ACC112 (cell line): ENCODE measurements around the gene CNN1.
"Not testable (repeated sequence)": the region's sequence is repeated elsewhere in the genome, so short reads cannot be mapped to it uniquely, and the experiment has no call there.

Experiments
- H2AFZ ChIP-seq: fragments of 200-600 bp; sonication (generic); one replicate; pipeline ENCODE4 v1.6.0; 2017; ENCODE audit warnings: antibody characterized with exemption, low read length; ENCODE audit not compliant: unreplicated experiment
- H3K27ac ChIP-seq: fragments of 200-600 bp; sonication (generic); 2 replicates; pipeline ENCODE4 v1.5.1; 2014; ENCODE audit warnings: low read depth, mild to moderate bottlenecking, antibody characterized with exemption, low read length, moderate library complexity
- H3K27me3 ChIP-seq: fragments of 200-600 bp; sonication (generic); 2 replicates; pipeline ENCODE4 v1.6.1; 2014; ENCODE audit warnings: mild to moderate bottlenecking, antibody characterized with exemption, low read length, moderate library complexity, mixed read lengths; ENCODE audit not compliant: insufficient read depth
- H3K36me3 ChIP-seq: fragments of 200-600 bp; sonication (generic); 2 replicates; pipeline ENCODE4 v1.6.1; 2016; ENCODE audit warnings: mild to moderate bottlenecking, antibody characterized with exemption, low read length, moderate library complexity, mixed read lengths; ENCODE audit not compliant: insufficient read depth
- H3K4me1 ChIP-seq: fragments of 200-600 bp; sonication (generic); one replicate; pipeline ENCODE4 v1.6.1; 2016; ENCODE audit warnings: low read length, mixed read lengths; ENCODE audit not compliant: insufficient read depth, unreplicated experiment, control insufficient read depth
- H3K4me3 ChIP-seq: fragments of 200-600 bp; sonication (generic); 2 replicates; pipeline ENCODE4 v1.5.1; 2014; ENCODE audit warnings: mild to moderate bottlenecking, low read depth, low read length
- H3K79me2 ChIP-seq: fragments of 200-600 bp; sonication (generic); one replicate; pipeline ENCODE4 v1.6.0; 2016; ENCODE audit warnings: low read length; ENCODE audit not compliant: control insufficient read depth, unreplicated experiment, insufficient read depth

Gene CNN1

GRCh38 chr19:11570039-11570462 is 31.4 kb downstream of the CNN1 start:
- Histone ChIP-seq H3K4me1 (no peaks in the 10 kb centered on the region), H3K27me3 (no peaks in the 10 kb centered on the region), H3K36me3 (no peaks in the 10 kb centered on the region), H3K79me2 (no peaks in the 10 kb centered on the region), H3K27ac (no peak overlapping the region), H2AFZ (no peak overlapping the region), H3K4me3 (no peak overlapping the region)

GRCh38 chr19:11573354-11573753 is 34.7 kb downstream of the CNN1 start:
- not testable (repeated sequence) for H3K27ac ChIP-seq, H3K4me3 ChIP-seq, H3K27me3 ChIP-seq, H3K4me1 ChIP-seq, H2AFZ ChIP-seq, H3K79me2 ChIP-seq, H3K36me3 ChIP-seq

GRCh38 chr19:11573763-11574162 is 35.1 kb downstream of the CNN1 start:
- H3K27me3 ChIP-seq, H3K4me3 ChIP-seq, H3K36me3 ChIP-seq, H3K27ac ChIP-seq, H3K4me1 ChIP-seq, H2AFZ ChIP-seq, H3K79me2 ChIP-seq: not testable (repeated sequence)

- Histone ChIP-seq H3K27ac (no peak overlapping the region), H2AFZ (no peak overlapping the region), H3K79me2 (no peaks in the 10 kb centered on the region), H3K4me1 (no peaks in the 10 kb centered on the region), H3K4me3 (no peak overlapping the region), H3K36me3 (no peaks in the 10 kb centered on the region), H3K27me3 (no peaks in the 10 kb centered on the region; the same call in 1 of the 2 replicates)
Observed at GRCh38 chr19:11574689-11575088, 36.0 kb downstream of the CNN1 start.

GRCh38 chr19:11576227-11576626 is 37.6 kb downstream of the CNN1 start:
- H3K27ac ChIP-seq = no peak overlapping the region
- peaks cover 5% of the 10 kb centered on the region for H3K4me1 ChIP-seq
- no peak overlapping the region for H3K4me3 ChIP-seq
- H3K27me3 ChIP-seq = no peaks in the 10 kb centered on the region; the same call in 1 of the 2 replicates
- H3K79me2 ChIP-seq = no peaks in the 10 kb centered on the region
- no peak overlapping the region for H2AFZ ChIP-seq
- no peaks in the 10 kb centered on the region for H3K36me3 ChIP-seq

- Histone ChIP-seq H3K27me3 (no peaks in the 10 kb centered on the region; the same call in 1 of the 2 replicates), H3K36me3 (no peaks in the 10 kb centered on the region), H3K4me3 (no peak within 1 kb of the TSS), H3K79me2 (no peaks in the 10 kb centered on the region), H3K27ac (no peak within 1 kb of the TSS), H2AFZ (no peak within 1 kb of the TSS), H3K4me1 (peaks cover 10% of the 10 kb centered on the region)
Observed at GRCh38 chr19:11577451-11578257, 39.0 kb downstream of the CNN1 start, which contains the start of gene ACP5. ACP5 (minus strand) TSS chr19:11577645; CDS start chr19:11577317, 328 bp downstream.

- H3K36me3 ChIP-seq = no peaks in the 10 kb centered on the region
- H3K27me3 ChIP-seq = no peaks in the 10 kb centered on the region; the same call in 1 of the 2 replicates
- peaks cover 10% of the 10 kb centered on the region for H3K4me1 ChIP-seq
- H3K27ac ChIP-seq = no peak overlapping the region
- no peak overlapping the region for H3K4me3 ChIP-seq
- no peaks in the 10 kb centered on the region for H3K79me2 ChIP-seq
- no peak overlapping the region for H2AFZ ChIP-seq
Observed at GRCh38 chr19:11578258-11579142, 39.8 kb downstream of the CNN1 start.

GRCh38 chr19:11580116-11580515 is 41.5 kb downstream of the CNN1 start:
- H2AFZ ChIP-seq = no peak overlapping the region
- no peak overlapping the region for H3K27ac ChIP-seq

GRCh38 chr19:11581740-11582139 is 43.1 kb downstream of the CNN1 start:
- no peaks in the 10 kb centered on the region for H3K79me2 ChIP-seq
- H2AFZ ChIP-seq = no peak overlapping the region
- H3K27me3 ChIP-seq = no peaks in the 10 kb centered on the region; the same call in 1 of the 2 replicates
- H3K27ac ChIP-seq = no peak overlapping the region
- no peaks in the 10 kb centered on the region for H3K36me3 ChIP-seq
- peaks cover 10% of the 10 kb centered on the region for H3K4me1 ChIP-seq
- no peak overlapping the region for H3K4me3 ChIP-seq

More at GRCh38 chr19:11580116-11580515, 41.5 kb downstream of the CNN1 start:
- Histone ChIP-seq H3K79me2 (no peaks in the 10 kb centered on the region), H3K27me3 (no peaks in the 10 kb centered on the region; the same call in 1 of the 2 replicates), H3K4me1 (peaks cover 10% of the 10 kb centered on the region), H3K36me3 (no peaks in the 10 kb centered on the region), H3K4me3 (no peak overlapping the region)

- peaks cover 4% of the 10 kb centered on the region for H3K4me1 ChIP-seq
- no peak overlapping the region for H3K4me3 ChIP-seq
Observed at GRCh38 chr19:11586331-11586730, 47.7 kb downstream of the CNN1 start.

More at GRCh38 chr19:11586331-11586730, 47.7 kb downstream of the CNN1 start:
- Histone ChIP-seq H3K27me3 (no peaks in the 10 kb centered on the region), H2AFZ (no peak overlapping the region), H3K36me3 (no peaks in the 10 kb centered on the region), H3K27ac (no peak overlapping the region), H3K79me2 (no peaks in the 10 kb centered on the region)
